GM12873 (cell line): ENCODE measurements around the gene OR6K3.

ENCODE experiments used
- CTCF ChIP-seq: IDR thresholded peaks from 2 replicates; pipeline ENCODE4 v1.5.1; 2012; ENCODE audit warnings: low read depth, mild to moderate bottlenecking, moderate library complexity, low read length, control low read depth; ENCODE audit not compliant: insufficient read depth; ENCODE audit errors: missing control alignments

Gene OR6K3

GRCh38 chr1:158728510-158729225 is 8.1 kb upstream of the OR6K3 start:
- no peak for TF ChIP-seq CTCF

GRCh38 chr1:158724442-158724841 is 3.9 kb upstream of the OR6K3 start:
- no peak for TF ChIP-seq CTCF

GRCh38 chr1:158719664-158720063 is 856 bp downstream of the OR6K3 start:
- TF ChIP-seq CTCF: no peak

GRCh38 chr1:158717344-158717743 is 3.2 kb downstream of the OR6K3 start:
- TF ChIP-seq CTCF: no peak

- TF ChIP-seq CTCF: no peak
Observed at GRCh38 chr1:158716335-158716734, 4.2 kb downstream of the OR6K3 start.

GRCh38 chr1:158714754-158715153 is 5.8 kb downstream of the OR6K3 start:
- peak; percentile 2 for TF ChIP-seq CTCF

GRCh38 chr1:158711098-158711497 is 9.4 kb downstream of the OR6K3 start:
- no peak for TF ChIP-seq CTCF
